ENCODE results near the gene FAM234B.

Gene FAM234B

GRCh38 chr12:13114251-13115052 is 70.3 kb downstream of the FAM234B start:
- peak; percentile 72 for DNase-seq (ENCODE audit: low read depth, low spot score)

DNA sequence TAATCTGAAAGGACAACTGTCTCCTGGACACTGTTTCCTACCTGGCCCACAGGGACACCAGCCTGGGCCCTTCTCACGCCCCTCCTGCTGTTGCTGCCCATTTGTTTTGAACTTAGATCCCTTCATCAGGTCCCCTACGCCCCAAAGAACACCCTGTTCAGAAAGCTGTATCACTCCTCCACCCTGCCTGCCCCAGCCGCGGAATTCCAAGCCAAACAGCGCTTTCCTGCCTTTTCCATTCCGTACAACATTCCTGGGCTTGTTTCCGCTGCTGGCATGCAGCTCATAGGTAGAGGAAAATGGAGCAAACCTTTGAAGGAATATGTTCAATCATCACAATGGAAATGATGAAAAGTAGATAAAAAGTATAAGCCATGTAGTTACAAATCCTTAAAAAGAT is 72.1 kb downstream of the FAM234B start:
- peak; percentile 18 for DNase-seq (ENCODE audit: low read depth, low spot score)

DNA sequence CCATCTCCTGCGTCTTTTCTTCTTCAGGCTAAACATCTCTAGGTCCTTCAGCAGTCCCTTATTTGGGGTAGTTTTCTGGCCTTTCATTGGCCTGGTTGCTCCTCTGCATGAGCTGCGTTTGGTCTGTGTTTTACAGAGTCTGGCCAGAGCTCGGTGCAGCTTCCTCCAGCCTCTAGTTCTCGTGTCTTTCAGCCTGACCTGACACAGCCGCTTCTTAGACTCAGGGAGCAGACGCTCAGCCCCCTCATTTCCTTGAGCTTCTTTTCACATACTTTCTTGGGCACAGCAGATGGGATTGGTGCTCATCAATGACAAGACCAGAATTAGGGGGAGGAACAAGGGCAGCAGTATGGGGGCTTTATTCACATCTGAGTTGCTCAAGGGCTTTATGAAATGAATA is 72.8 kb downstream of the FAM234B start:
- no peak for DNase-seq (ENCODE audit: low read depth, low spot score)

DNA sequence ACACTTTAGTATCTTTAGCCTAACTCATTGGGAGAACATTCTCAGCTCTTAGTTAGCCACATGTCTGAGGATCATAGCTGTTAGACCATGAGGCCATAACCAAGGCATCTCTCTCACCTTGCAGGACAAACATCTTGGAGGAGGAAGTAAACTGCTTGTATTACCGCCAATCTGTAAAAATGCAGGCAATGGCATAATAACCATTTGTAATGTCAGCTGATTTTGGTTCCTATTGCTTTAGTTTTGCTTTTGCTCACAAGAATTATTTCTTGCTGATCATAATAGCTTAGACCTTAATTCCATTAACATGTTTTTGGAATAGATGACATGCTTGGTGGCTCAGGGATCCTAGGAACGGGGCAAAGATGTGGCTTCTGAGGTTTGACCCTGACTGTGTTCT is 75.6 kb downstream of the FAM234B start:
- DNase-seq (ENCODE audit: low read depth, low spot score) = no peak

GRCh38 chr12:13120413-13120812 is 76.2 kb downstream of the FAM234B start:
- DNase-seq (ENCODE audit: low read depth, low spot score) = no peak

DNA sequence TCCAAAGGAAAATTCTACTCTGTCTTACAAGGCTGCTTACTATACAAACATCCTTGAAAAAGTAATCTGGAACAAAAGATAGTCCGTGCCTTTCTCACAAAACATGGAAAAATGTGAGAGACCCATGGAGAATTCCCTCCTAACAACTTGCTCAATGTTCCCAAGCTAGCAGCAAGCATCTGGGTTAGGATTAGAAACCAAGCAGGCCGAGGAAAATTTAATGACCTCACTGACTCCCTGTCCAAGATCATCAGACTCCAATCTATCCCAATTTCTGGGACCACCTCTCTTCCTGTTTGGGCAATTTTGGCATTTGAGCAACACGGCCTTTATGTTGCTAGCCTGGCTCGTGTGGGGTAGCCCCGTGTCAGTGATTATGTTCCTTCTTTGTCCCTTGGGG is 77.4 kb downstream of the FAM234B start:
- DNase-seq (ENCODE audit: low read depth, low spot score) = no peak

- DNase-seq (ENCODE audit: low read depth, low spot score) = peak; percentile 48
Observed at GRCh38 chr12:13124656-13125505, 80.7 kb downstream of the FAM234B start.

DNA sequence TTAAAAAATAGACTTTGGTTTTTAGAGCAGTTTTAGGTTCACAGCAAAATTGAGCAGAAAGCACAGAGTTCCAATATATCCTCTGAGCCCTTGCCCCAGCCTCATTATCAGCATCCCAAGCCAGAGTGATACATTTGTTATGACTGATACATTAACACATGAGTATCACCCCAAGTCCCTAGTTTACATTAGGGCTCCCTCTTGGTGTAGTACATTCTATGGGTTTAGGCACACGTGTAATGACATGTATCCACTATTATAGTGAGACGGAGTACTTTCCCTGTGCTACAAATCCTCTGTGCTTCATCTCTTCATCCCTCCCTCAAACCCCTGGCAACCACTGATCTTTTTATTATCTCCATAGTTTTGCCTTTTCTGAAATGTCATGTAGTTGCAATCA is 81.8 kb downstream of the FAM234B start:
- DNase-seq (ENCODE audit: low read depth, low spot score) = no peak

- peak; percentile 53 for DNase-seq (ENCODE audit: low read depth, low spot score)
Observed at GRCh38 chr12:13126494-13126893, 82.3 kb downstream of the FAM234B start.

GRCh38 chr12:13127444-13127843 is 83.3 kb downstream of the FAM234B start:
- DNase-seq (ENCODE audit: low read depth, low spot score) = no peak

DNA sequence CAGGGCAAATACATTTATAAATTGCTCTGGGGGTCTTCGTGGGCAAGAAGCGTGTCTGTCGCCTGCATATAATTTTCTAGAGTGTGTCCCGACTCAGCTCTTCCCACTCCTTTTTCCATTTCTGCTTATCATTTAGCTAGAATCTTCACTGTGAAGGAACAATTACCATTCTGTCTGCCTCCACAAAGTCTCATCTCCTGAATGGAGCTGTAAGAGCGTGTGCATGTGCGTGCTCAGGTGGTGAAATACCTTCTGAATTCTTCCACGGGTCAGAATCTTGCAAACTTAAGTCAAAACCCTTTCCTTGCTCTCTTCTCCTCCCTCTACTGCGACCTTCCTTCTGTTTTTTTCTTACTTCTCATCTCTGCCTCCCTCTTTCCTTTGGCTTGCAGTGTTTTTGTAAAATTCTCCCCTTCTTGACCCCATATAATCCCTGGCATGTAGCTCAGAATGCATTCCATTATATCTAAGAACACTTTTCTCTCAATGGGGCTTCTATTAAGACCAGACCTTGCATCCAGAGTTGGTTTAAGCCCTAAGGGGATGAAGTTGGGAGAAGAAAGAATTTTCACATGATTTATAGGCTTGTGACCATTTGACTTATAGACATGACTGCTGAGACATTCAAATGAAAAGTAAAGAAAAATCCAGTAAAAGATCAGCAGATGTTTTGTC is 84.2 kb downstream of the FAM234B start:
- DNase-seq (ENCODE audit: low read depth, low spot score) = no peak

DNA sequence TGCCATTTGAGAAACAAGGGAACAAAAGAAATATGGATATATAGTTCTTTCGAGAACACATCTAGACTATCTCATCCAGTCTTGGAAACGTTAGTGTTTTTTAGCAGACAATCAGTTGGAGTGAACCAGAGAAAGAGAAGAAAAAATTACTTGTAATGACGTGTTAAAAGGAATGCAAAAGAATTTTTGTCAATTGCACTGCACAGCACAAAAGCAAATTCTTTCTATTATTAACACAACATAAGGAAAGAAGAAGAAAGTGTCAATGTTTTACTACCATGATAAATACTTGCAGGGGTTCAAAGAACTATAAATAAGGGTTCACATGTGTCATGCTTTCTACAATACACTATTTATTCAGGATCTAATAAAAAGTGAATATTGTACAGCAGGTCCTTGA is 86.8 kb downstream of the FAM234B start:
- DNase-seq (ENCODE audit: low read depth, low spot score) = no peak
